HEK293 (cell line): ENCODE data around the gene PSMG2.

ENCODE experiments used
- BCL11A ChIP-seq: fragments of 450-650 bp; formaldehyde crosslinking; IDR thresholded peaks from 2 replicates; pipeline ENCODE4 v1.5.1; 2016; ENCODE audit warnings: low read depth, missing biosample characterization, missing genetic modification characterization
- BCL11B ChIP-seq: fragments of 450-650 bp; formaldehyde crosslinking; IDR thresholded peaks from 2 replicates; pipeline ENCODE4 v1.5.1; 2016; ENCODE audit warnings: low read depth, missing biosample characterization, missing genetic modification characterization
- GLI4 ChIP-seq: fragments of 450-650 bp; formaldehyde crosslinking; IDR thresholded peaks from 2 replicates; pipeline ENCODE4 v1.5.1; 2016; ENCODE audit warnings: missing biosample characterization, missing genetic modification characterization
- HOXA7 ChIP-seq: sonication (generic); formaldehyde crosslinking; IDR thresholded peaks from 2 replicates; pipeline ENCODE4 v1.8.1; 2022; ENCODE audit warnings: missing genetic modification reagents, borderline replicate concordance
- INSM2 ChIP-seq: fragments of 450-650 bp; formaldehyde crosslinking; IDR thresholded peaks from 2 replicates; pipeline ENCODE4 v1.5.1; 2016; ENCODE audit warnings: missing biosample characterization, missing genetic modification characterization
- KLF16 ChIP-seq: fragments of 450-650 bp; formaldehyde crosslinking; IDR thresholded peaks from 2 replicates; pipeline ENCODE4 v1.5.1; 2017; ENCODE audit warnings: missing biosample characterization, missing genetic modification characterization
- KLF7 ChIP-seq: fragments of 450-650 bp; formaldehyde crosslinking; IDR thresholded peaks from 2 replicates; pipeline ENCODE4 v1.5.1; 2016; ENCODE audit warnings: missing biosample characterization, missing genetic modification characterization, borderline replicate concordance
- KLF8 ChIP-seq: fragments of 450-650 bp; formaldehyde crosslinking; IDR thresholded peaks from 2 replicates; pipeline ENCODE4 v1.5.1; 2016; ENCODE audit warnings: missing biosample characterization, missing genetic modification characterization
- MEIS1 ChIP-seq: sonication (generic); formaldehyde crosslinking; IDR thresholded peaks from 2 replicates; pipeline ENCODE4 v1.8.1; 2022; ENCODE audit warnings: missing genetic modification reagents, mild to moderate bottlenecking, borderline replicate concordance
- MYNN ChIP-seq: fragments of 450-650 bp; formaldehyde crosslinking; IDR thresholded peaks from 2 replicates; pipeline ENCODE4 v1.5.1; 2016; ENCODE audit warnings: missing biosample characterization, missing genetic modification characterization, borderline replicate concordance
- PATZ1 ChIP-seq: fragments of 450-650 bp; formaldehyde crosslinking; IDR thresholded peaks from 2 replicates; pipeline ENCODE4 v1.5.1; 2016; ENCODE audit warnings: missing biosample characterization, missing genetic modification characterization
- PRDM10 ChIP-seq: fragments of 450-650 bp; formaldehyde crosslinking; IDR thresholded peaks from 2 replicates; pipeline ENCODE4 v1.5.1; 2016; ENCODE audit warnings: missing biosample characterization, missing genetic modification characterization
- ZBTB6 ChIP-seq: fragments of 450-650 bp; formaldehyde crosslinking; IDR thresholded peaks from 2 replicates; pipeline ENCODE4 v1.5.1; 2017; ENCODE audit warnings: missing biosample characterization, missing genetic modification characterization
- ZFP3 ChIP-seq: fragments of 450-650 bp; formaldehyde crosslinking; IDR thresholded peaks from 2 replicates; pipeline ENCODE4 v1.5.1; 2016; ENCODE audit warnings: low read depth, missing biosample characterization, missing genetic modification characterization
- ZNF121 ChIP-seq: fragments of 450-650 bp; formaldehyde crosslinking; IDR thresholded peaks from 2 replicates; pipeline ENCODE4 v1.5.1; 2016; ENCODE audit warnings: missing biosample characterization, missing genetic modification characterization
- ZNF174 ChIP-seq: fragments of 450-650 bp; formaldehyde crosslinking; IDR thresholded peaks from 2 replicates; pipeline ENCODE4 v1.5.0; 2017; ENCODE audit warnings: missing biosample characterization, mild to moderate bottlenecking, missing genetic modification characterization
- ZNF221 ChIP-seq: fragments of 450-650 bp; formaldehyde crosslinking; IDR thresholded peaks from 2 replicates; pipeline ENCODE4 v1.5.1; 2017; ENCODE audit warnings: missing biosample characterization, missing genetic modification characterization, borderline replicate concordance
- ZNF335 ChIP-seq: fragments of 450-650 bp; formaldehyde crosslinking; conservative IDR thresholded peaks from 2 replicates; pipeline ENCODE4 v1.5.1; 2016; ENCODE audit warnings: missing biosample characterization, missing genetic modification characterization
- ZNF37A ChIP-seq: fragments of 450-650 bp; IDR thresholded peaks from 2 replicates; pipeline ENCODE4 v1.5.1; 2018; ENCODE audit warnings: missing biosample characterization, missing genetic modification characterization
- ZNF423 ChIP-seq: fragments of 450-650 bp; formaldehyde crosslinking; IDR thresholded peaks from 2 replicates; pipeline ENCODE4 v1.5.1; 2016; ENCODE audit warnings: missing biosample characterization, missing genetic modification characterization
- ZNF521 ChIP-seq: fragments of 450-650 bp; formaldehyde crosslinking; IDR thresholded peaks from 2 replicates; pipeline ENCODE4 v1.5.1; 2017; ENCODE audit warnings: missing biosample characterization, mild to moderate bottlenecking, missing genetic modification characterization
- ZNF530 ChIP-seq: fragments of 450-650 bp; formaldehyde crosslinking; IDR thresholded peaks from 2 replicates; pipeline ENCODE4 v1.5.1; 2016; ENCODE audit warnings: low read depth, missing biosample characterization, missing genetic modification characterization
- ZNF561 ChIP-seq: fragments of 450-650 bp; IDR thresholded peaks from 2 replicates; pipeline ENCODE4 v1.5.1; 2018; ENCODE audit warnings: missing biosample characterization, missing genetic modification characterization, borderline replicate concordance
- ZNF580 ChIP-seq: fragments of 450-650 bp; formaldehyde crosslinking; IDR thresholded peaks from 2 replicates; pipeline ENCODE4 v1.5.1; 2016; ENCODE audit warnings: missing biosample characterization, missing genetic modification characterization
- ZNF670 ChIP-seq: fragments of 450-650 bp; formaldehyde crosslinking; IDR thresholded peaks from 2 replicates; pipeline ENCODE4 v1.5.1; 2016; ENCODE audit warnings: missing biosample characterization, missing genetic modification characterization, low read depth
- ZSCAN30 ChIP-seq: fragments of 450-650 bp; IDR thresholded peaks from 2 replicates; pipeline ENCODE4 v1.5.1; 2018; ENCODE audit warnings: missing biosample characterization, mild to moderate bottlenecking, missing genetic modification characterization, moderate library complexity
- ZSCAN4 ChIP-seq: fragments of 450-650 bp; formaldehyde crosslinking; IDR thresholded peaks from 2 replicates; pipeline ENCODE4 v1.5.1; 2017; ENCODE audit warnings: missing biosample characterization, missing genetic modification characterization
- ZSCAN5A ChIP-seq: fragments of 450-650 bp; formaldehyde crosslinking; IDR thresholded peaks from 2 replicates; pipeline ENCODE4 v1.5.1; 2016; ENCODE audit warnings: missing biosample characterization, missing genetic modification characterization

PSMG2 gene

GRCh38 chr18:12658426-12659138 is 44.3 kb upstream of the PSMG2 start (continued):
- TF ChIP-seq ZBTB6 (tag by site-specific recombination) (no peak), ZNF121 (peak; percentile 87), PATZ1 (tag by site-specific recombination) (0 out of 2 replicates have a peak, but pooled peaks have one; percentile 42), HOXA7 (CRISPR knock-in tag) (no peak), ZSCAN5A (tag by site-specific recombination) (0 out of 2 replicates have a peak, but pooled peaks have one; percentile 1), ZNF174 (tag by site-specific recombination) (no peak), GLI4 (tag by site-specific recombination) (no peak), BCL11A (tag by site-specific recombination) (no peak), ZFP3 (tag by site-specific recombination) (no peak), ZNF335 (peak; percentile 90), ZNF580 (tag by site-specific recombination) (no peak), MEIS1 (CRISPR knock-in tag) (no peak), ZNF423 (tag by site-specific recombination) (peak; percentile 3; the same call in 1 of the 2 replicates), MYNN (tag by site-specific recombination) (no peak), ZNF561 (tag by site-specific recombination) (no peak), ZNF221 (tag by site-specific recombination) (no peak), ZSCAN4 (tag by site-specific recombination) (no peak), INSM2 (tag by site-specific recombination) (no peak), PRDM10 (tag by site-specific recombination) (0 out of 2 replicates have a peak, but pooled peaks have one; percentile 21), ZNF530 (tag by site-specific recombination) (no peak), KLF16 (tag by site-specific recombination) (peak; percentile 33; the same call in 1 of the 2 replicates), ZNF37A (tag by site-specific recombination) (no peak), KLF8 (tag by site-specific recombination) (no peak), KLF7 (tag by site-specific recombination) (peak; percentile 2; the same call in 1 of the 2 replicates), BCL11B (tag by site-specific recombination) (peak; percentile 82), ZSCAN30 (tag by site-specific recombination) (0 out of 2 replicates have a peak, but pooled peaks have one; percentile 9), ZNF670 (tag by site-specific recombination) (no peak), ZNF521 (tag by site-specific recombination) (no peak)
